Hematopoietic multipotent progenitor cell treated with erythropoietin and hydrocortisone succinate and interleukin-3 and kit ligand, for 8 days (in vitro differentiated cells): ENCODE measurements around the gene PHTF2.

Experiments used
- DNase-seq: peaks from one replicate; pipeline ENCODE4 v3.0.0-alpha.2; 2015

PHTF2 gene

DNA sequence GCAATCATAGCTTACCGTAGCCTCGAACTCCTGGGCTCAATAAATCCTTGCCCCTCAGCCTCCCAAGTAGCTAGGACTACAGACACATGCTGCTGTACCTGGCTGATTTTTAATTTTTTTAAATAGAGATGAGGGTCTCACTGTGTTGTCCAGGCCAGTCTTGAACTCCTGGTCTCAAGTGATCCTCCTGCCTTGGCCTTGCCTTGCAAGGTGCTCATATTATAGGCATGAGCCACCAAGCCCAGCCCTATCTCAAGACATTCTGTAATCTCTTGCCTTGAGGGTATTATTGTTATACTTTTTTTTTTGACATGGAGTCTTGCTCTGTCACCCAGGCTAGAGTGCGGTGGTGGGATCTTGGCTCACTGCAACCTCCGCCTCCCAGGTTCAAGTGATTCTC, 86.6 kb downstream of the PHTF2 start:
- DNase-seq: no peak

- DNase-seq: no peak
Observed at GRCh38 chr7:77887567-77887966, 89.0 kb downstream of the PHTF2 start.

DNA sequence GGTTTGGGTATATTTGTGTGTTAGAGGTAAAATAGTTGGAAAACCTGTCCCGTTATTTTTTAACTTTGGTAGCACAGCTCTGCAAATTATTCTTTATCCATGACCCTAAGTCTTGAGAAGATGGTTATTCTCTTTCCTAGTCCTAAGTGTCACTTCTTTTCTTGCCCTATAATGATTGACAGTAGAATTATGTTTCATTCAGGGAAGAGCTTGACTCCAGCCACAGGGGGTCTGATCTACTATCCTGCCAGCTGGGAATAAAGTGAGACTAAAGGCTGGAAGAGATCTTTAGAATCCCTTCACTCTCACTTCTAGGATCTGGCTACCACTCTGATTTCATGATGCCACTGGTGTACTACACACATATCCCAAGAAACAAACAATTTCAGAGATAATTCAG, 90.4 kb downstream of the PHTF2 start:
- DNase-seq: no peak

GRCh38 chr7:77893813-77894212, 95.2 kb downstream of the PHTF2 start:
- no peak for DNase-seq

GRCh38 chr7:77894574-77895091, 96.1 kb downstream of the PHTF2 start:
- DNase-seq: no peak

DNA sequence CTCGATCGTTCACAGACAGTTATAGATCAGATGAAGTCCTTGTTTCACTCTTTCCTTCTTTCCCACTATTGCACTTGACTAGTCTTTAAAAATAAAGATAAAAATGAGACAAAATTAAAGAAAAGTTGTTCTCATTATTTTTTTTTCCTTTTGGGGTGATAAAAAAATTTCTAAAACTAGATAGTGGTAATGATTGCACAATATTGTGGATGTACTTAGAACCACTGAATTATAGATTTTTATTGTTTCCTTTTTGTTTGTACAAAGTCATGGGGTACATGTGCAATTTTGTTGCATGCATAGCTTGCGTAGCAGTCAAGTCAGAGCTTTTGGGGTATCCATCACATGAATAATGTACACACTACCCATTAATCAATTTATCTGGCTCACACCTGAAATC, 97.3 kb downstream of the PHTF2 start:
- no peak for DNase-seq

GRCh38 chr7:77897004-77897547, 98.5 kb downstream of the PHTF2 start:
- DNase-seq: no peak

GRCh38 chr7:77899516-77899915, 100.9 kb downstream of the PHTF2 start:
- no peak for DNase-seq

DNA sequence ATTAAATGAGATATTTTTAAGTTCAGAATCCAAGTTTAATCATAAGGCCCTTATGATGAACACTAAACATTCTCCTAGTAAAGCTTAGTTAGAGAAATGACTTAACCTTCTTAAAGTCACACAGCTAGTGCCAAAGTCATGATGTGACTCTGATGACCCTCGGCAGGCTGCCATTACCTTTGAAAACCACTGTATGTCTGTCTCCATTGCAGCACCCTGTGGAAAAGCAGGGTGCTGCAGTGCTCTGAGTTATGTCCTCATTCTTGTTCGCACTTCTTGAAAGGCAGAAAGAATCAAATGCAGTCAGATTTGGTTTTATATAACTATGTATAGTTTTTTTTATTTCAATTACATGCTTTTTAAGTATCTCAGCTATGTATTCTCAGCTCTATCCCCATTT, 105.0 kb downstream of the PHTF2 start:
- peak; percentile 31 for DNase-seq

DNA sequence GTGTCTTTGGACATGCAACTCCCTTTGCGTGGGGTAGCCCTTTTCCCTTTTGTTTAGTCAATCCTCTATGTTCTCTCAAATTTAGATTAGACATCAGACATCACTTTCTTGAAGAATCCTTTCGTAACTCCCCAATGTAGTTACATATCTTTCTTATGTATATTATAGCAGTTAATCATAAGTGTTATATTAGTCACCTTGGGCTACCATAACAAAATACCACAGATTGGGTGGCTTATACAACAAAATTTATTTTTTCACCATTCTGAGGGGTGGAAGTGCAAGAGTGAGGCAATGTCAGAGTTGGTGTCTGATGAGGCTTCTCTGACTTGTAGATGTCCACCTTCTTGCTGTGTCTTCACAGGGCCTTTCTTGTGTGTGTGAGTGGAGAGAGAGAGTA, 105.7 kb downstream of the PHTF2 start:
- no peak for DNase-seq

GRCh38 chr7:77907281-77907680, 108.7 kb downstream of the PHTF2 start:
- DNase-seq: no peak

DNA sequence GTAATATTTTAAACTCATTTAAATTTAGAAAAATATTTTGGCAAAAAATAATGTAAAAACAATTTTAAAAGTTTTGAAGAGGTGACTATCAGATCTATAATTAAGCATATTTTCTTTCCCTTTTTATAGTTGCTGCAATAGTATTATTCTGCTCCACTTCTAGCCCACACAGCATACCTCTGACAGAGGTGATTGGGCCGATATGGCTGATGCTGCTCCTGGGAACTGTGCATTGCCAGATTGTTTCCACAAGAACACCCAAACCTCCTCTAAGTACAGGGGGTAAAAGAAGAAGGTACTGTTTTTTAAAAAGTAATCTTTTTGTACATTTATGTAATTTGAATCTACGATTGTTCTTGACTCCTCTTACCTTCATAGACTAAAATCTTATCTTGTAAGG, 110.1 kb downstream of the PHTF2 start:
- DNase-seq: no peak

DNA sequence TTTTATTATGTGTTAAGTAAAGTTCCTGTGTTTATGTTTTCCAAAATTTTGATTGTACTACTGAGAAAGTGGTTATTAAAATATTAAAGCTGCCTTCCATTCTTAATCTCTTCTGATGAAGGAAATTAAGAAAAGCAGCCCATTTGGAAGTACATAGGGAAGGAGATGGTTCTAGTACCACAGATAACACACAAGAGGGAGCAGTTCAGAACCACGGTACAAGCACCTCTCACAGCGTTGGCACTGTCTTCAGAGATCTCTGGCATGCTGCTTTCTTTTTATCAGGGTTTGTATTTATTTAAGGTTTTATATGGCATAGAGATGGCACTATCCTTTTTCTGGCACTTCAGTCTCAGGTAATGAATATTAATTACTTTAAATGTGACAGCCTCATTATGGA, 111.6 kb downstream of the PHTF2 start:
- DNase-seq: peak; percentile 32

DNA sequence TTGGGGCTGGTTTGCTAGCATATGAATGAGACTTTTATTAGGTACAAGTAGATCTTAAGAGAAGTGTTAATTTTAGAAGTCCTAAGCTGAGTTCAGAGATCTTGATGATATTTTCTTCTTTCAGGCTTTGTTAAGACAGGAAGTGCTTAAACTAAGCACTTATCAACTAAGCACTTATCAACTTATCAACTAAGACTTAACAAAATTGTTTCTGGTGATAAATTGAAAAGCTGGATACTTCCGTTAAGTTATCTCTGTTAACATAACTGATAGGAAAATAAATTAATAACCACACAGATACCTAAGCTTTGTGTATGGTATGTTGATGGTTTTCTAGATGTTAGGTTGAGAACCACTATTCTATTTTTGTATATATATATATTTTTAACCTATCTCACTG, 113.7 kb downstream of the PHTF2 start:
- peak; percentile 20 for DNase-seq

- DNase-seq: peak; percentile 68
Observed at GRCh38 chr7:77913977-77914607, 115.5 kb downstream of the PHTF2 start.

GRCh38 chr7:77917500-77918262, 119.1 kb downstream of the PHTF2 start:
- no peak for DNase-seq

DNA sequence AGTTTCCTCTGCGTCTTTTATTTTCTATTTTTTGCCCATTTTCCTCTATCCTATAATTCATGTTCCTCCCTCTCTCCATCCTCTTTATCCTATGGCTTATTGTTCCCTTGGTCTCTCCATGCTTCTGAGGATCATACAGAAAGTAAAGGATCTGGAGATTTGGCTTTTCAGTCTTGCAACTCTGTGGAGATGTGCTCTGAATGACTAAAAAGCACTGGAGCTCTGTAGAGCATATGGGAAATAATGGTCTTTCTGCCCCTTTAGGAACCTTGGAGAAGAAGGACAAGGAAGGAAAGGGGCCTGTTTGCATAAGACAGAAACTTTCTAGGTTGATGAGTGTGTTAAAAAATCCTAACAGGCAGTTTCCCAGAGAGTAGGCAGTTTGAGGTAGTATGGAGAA, 120.1 kb downstream of the PHTF2 start:
- no peak for DNase-seq

DNA sequence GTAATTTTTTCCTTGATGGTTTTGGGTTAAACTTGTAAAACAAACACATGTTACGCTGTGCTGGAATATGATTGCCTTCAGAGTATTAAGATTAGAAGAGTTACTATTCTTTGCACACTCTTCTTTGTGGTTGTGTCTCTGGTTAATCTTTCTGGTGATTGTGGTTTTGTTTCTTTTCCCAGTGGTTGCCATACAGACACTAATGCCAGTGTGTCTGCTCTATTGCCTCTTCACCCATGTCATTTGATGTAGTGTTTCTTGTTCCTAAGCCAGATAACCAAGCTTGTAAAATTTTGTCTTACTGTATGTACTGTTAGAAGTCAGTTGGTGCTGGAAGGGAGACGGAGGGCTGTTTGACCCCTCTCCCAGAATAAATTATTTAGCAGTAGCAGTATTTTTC, 124.8 kb downstream of the PHTF2 start:
- peak; percentile 30 for DNase-seq

GRCh38 chr7:77930496-77930895, 131.9 kb downstream of the PHTF2 start:
- no peak for DNase-seq

DNA sequence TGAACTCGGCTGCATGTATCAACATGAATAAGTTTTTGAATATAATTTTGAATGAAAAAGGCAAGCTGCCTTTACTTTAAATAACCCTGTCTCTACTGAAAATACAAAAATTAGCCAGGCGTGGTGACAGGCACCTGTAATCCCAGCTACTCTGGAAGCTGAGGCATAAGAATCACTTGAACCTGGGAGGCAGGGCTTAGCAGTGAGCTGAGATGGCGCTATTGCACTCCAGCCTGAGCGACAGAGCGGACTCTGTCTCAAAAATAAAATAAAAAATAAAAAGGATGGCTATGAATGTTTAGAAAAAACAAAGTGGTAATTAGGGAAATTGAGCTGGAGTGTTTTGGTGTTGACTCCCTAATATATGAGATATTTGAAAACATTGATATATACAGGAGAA, 133.3 kb downstream of the PHTF2 start:
- DNase-seq: no peak

DNA sequence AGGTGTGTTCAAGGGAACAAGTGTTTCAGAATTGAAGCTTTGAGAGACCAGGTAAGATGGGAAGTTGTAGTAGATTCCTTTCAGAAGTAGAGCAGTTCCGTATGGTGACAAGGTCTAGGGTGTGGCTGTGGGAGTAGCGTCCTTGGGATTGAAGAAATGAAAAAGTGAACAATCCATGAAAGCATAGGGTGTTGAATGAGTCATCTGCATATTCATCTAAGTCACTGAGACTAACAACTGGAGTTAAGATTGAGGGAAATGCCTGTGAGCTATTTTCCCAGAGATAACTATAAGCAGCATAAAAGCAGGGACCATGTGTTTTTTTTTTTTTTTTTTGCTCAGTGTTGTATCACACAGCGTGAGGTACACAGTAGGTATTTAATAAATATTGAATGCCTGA, 134.8 kb downstream of the PHTF2 start:
- no peak for DNase-seq

DNA sequence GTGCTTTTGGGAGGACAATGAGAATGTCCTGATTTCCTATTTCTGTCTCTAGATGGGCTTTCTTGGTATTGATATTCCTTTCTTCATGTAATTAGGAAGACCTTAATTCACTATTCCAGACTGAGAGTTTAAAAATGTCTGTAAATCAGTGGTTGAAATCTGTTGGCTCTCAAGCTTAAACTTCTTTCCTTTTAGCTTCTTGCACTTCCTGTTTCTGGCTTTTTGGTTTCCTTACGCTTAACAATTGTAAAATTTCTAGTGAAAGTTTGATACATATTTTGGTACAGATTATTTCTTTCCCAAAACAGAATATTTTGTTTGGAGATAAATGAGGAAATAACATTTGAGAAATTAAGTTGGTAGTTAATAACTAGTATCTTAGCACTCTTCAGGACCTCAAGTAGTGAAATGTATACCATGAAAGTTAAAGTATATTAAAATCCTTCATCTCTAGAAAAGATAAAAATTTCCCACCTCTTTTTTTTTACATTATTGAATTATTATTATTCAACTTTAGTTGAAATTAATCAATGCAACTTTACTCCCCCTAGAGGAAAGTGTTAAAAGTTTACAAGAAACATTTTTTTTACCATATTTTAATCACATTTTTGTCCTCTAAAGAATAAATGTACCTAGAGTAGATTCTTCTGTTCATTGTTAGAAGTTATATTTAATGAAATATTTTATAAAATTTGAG, 137.2 kb downstream of the PHTF2 start:
- DNase-seq: peak; percentile 24

GRCh38 chr7:77940647-77941046, 142.1 kb downstream of the PHTF2 start:
- peak; percentile 61 for DNase-seq

DNA sequence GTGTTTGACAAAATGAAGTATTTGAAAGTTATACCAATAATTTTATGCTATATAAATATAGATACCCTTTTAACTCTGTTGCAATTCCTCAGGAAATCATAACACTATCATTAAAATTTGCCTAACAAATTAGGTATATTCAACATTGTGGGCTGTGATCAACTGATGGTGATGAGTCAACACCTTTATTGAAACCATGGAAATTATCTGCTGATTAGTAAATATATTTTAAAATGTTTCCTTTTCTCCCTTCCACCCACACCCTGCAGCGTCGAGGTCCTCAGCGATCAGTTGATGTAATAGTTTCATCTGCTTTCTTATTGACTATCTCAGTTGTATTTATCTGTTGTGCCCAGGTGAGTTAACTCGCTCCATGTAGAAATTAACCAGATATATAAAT, 143.9 kb downstream of the PHTF2 start:
- DNase-seq: no peak
